Measurements from ENCODE around the gene PCSK5. TPM values are rescaled to one million over a fixed set of nuclear protein-coding genes. Genes with fewer than 3 reads are reported as not detected.
A peak's percentile ranks its signal among the peaks of the same experiment; 100 is the strongest.

PCSK5 gene
- total RNA-seq, 1 donor from 2014 or later = 0.79 TPM

- no peak for DNase-seq (ENCODE audit: low read depth in 2 of 2)
These were observed 237.2 kb downstream of the PCSK5 start for GRCh38 chr9:76127637-76128036.

DNA sequence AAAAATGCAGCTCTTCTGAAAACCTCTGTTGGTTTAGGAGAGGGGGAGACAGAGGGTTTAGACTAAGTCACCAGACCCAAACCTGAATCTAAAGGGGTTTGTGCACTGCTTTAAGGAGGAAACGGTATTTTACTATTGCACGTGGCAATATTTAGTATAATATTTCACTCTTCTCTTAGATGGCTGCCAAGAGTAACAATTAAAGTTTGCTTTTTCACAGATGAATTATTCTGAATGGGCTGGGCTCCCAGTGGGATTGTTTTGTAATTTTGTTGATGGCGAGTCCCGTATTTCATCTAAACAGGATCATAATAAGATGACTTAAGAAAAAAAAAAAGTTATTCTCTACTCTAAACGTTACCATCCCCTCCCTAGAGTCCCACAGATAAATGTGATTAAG, 245.4 kb downstream of the PCSK5 start:
- peak in 1 of 2 donors; percentile 8 for DNase-seq (ENCODE audit: low read depth in 2 of 2)

DNA sequence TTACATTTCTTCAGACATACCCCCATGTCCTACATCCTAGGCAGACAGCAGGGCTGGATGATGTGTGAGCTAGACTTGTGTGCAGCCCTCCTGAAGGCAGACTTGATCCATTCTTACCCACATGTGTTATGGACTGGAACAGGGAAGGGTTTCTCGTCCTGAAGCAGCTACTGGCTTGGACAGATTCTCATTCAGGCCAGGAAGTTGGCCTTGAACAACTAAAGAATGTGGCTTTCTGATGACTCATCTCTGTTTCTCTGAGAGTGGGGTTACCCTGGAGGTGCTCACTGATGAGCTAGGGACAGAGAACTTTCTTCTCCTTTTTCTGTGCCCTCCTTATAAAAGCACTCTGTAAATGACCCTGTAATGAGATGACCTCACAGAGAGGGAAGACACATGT, 246.5 kb downstream of the PCSK5 start:
- peak in 1 of 2 donors; percentile 67 for DNase-seq (ENCODE audit: low read depth in 2 of 2)

DNA sequence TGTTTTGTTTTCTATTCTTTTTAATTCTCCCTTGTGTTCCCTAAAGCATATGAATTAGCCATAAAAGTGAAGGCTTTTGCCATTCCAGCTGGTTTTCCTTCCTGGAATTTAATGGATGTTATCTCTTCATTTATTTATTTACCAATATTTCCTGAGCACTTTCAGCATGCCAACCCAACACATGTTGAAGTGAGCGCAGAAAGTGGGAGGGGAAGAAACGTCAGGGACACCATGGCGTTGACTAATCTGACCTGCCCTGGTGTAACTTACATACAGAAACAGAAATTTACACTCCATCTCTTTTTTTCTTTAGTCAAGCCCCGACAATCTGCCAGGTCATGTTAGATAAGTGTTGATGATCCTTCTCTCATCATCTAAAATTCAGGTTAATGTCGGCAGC, 247.5 kb downstream of the PCSK5 start:
- peak in 1 of 2 donors; percentile 21 for DNase-seq (ENCODE audit: low read depth in 2 of 2)

GRCh38 chr9:76138360-76138759, 247.9 kb downstream of the PCSK5 start:
- DNase-seq (ENCODE audit: low read depth in 2 of 2) = no peak

DNA sequence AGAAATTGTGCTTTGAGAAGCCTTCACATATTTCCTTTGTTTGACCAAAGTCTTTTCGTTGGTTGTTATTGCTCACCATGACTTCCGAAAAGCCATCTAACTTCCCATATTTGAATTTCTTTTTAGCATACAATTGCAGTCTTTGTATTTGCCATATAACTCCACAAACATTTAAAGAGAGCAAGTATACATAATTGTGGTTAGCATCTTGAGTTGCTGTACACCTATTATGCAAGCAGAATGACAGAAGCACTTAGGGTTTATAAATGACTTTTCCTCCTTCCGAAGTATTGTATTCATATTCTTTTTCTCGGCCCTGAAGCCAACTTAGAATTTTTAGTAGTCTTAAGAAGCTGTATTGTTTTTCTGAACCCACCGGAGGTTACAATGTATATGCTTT, 253.4 kb downstream of the PCSK5 start:
- no peak for DNase-seq (ENCODE audit: low read depth in 2 of 2)

- no peak for DNase-seq (ENCODE audit: low read depth in 2 of 2)
These were observed 259.5 kb downstream of the PCSK5 start for GRCh38 chr9:76150013-76150412.

DNA sequence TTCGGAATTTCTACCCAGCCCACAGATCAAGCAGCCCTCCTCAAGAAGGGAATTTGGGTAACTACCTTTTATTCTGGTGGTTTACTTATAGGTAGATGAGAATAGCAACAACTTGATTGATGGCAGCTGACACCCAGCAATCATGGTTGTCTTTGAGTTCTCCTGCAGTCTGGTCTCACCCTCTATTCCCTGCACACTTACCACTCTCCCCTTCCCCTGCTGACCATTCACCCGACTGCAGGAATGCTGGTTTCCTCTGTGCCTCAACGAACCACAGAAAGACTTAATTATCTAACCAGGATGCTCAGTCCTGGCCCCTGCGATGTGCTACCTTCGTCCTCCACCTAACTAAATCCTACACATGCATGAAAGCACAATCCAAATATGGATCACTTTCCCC, 260.8 kb downstream of the PCSK5 start:
- DNase-seq (ENCODE audit: low read depth in 2 of 2) = no peak

DNA sequence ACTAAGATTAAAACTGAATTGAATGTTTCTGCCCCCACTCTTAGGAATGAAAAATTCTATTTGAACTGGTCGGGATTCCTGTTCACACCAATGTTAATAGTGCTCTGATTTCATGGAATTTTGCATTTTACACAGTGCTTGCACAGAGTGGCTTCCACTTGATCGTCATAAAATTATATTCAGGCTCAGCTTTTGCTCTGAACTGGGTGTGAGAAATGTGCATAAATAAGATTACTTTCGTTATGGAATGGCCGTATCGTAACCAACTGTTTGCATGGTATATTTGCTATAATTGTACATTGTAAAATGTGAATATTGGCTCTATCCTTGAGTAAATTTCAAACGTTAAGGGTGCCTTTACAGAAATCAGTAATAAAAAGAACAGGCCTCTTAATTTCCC, 262.9 kb downstream of the PCSK5 start:
- DNase-seq (ENCODE audit: low read depth in 2 of 2) = no peak

- DNase-seq (ENCODE audit: low read depth in 2 of 2) = no peak
These were observed 263.6 kb downstream of the PCSK5 start for GRCh38 chr9:76153902-76154629.

GRCh38 chr9:76155361-76155760, 264.9 kb downstream of the PCSK5 start:
- no peak for DNase-seq (ENCODE audit: low read depth in 2 of 2)

DNA sequence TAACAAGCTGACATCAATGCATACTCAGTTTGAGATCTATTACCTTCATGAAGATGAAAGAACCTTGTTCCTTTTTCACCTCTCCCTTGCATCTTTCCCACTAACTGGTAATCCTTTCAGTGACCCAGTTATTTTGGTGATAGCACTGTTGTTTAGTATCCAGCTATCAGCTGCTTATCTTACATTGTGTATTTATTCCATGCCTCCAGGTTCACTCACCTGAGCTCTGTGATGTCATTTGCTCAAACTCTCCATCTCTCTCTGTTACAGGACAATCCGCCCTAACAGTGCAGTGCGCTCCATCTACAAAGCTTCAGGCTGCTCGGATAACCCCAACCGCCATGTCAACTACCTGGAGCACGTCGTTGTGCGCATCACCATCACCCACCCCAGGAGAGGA, 268.2 kb downstream of the PCSK5 start:
- no peak for DNase-seq (ENCODE audit: low read depth in 2 of 2)

- DNase-seq (ENCODE audit: low read depth in 2 of 2) = no peak
These were observed 268.9 kb downstream of the PCSK5 start for GRCh38 chr9:76159293-76159926.

GRCh38 chr9:76161106-76161505, 270.6 kb downstream of the PCSK5 start:
- DNase-seq (ENCODE audit: low read depth in 2 of 2) = no peak

GRCh38 chr9:76161541-76161940, 271.1 kb downstream of the PCSK5 start:
- DNase-seq (ENCODE audit: low read depth in 2 of 2) = no peak

GRCh38 chr9:76162086-76162730, 271.7 kb downstream of the PCSK5 start:
- DNase-seq (ENCODE audit: low read depth in 2 of 2) = no peak

- DNase-seq (ENCODE audit: low read depth in 2 of 2) = no peak
These were observed 272.5 kb downstream of the PCSK5 start for GRCh38 chr9:76162751-76163500.

- no peak for DNase-seq (ENCODE audit: low read depth in 2 of 2)
These were observed 276.1 kb downstream of the PCSK5 start for GRCh38 chr9:76166526-76166925.

- DNase-seq (ENCODE audit: low read depth in 2 of 2) = no peak
These were observed 285.7 kb downstream of the PCSK5 start for GRCh38 chr9:76176171-76176570.

- no peak for DNase-seq (ENCODE audit: low read depth in 2 of 2)
These were observed 287.5 kb downstream of the PCSK5 start for GRCh38 chr9:76177931-76178330.

GRCh38 chr9:76180541-76180940, 290.1 kb downstream of the PCSK5 start:
- DNase-seq (ENCODE audit: low read depth in 2 of 2) = peak in 1 of 2 donors; percentile 23

DNA sequence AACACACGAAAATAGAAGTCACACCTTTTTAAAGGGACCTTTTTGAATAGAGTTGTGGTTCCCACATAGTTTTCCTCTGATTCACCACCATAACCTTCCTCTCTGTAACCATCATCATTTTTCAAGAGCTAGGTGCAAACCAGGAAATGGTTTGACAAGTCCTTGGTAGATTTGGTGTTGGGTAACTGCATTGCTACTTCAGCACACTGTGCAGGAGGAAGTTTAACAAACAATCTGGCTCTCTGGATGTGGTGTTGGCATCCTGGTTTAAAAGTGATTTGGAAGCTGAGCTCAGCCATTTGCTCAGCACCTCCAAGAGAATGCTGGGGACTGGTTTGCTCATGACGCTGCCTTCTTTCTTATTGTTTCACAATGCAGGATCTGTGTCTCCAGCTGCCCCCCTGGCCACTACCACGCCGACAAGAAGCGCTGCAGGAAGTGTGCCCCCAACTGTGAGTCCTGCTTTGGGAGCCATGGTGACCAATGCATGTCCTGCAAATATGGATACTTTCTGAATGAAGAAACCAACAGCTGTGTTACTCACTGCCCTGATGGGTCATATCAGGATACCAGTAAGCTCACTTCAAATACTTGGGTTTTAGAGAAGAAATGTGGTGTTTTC, 290.7 kb downstream of the PCSK5 start:
- DNase-seq (ENCODE audit: low read depth in 2 of 2) = peak in 1 of 2 donors; percentile 66
